Astrocyte of the hippocampus (primary cell): ENCODE data around the gene SMARCB1.

Source experiments
- DNase-seq: peaks from one replicate; pipeline ENCODE4 v3.0.0; 2011; ENCODE audit warnings: low read depth, low spot score

Gene SMARCB1

GRCh38 chr22:23786752-23787599, at the start of gene SMARCB1:
TSS of gene SMARCB1 (plus strand) at chr22:23786966. CDS start at chr22:23787170, 204 bp downstream.
- DNase-seq, result peak; percentile 96

DNA sequence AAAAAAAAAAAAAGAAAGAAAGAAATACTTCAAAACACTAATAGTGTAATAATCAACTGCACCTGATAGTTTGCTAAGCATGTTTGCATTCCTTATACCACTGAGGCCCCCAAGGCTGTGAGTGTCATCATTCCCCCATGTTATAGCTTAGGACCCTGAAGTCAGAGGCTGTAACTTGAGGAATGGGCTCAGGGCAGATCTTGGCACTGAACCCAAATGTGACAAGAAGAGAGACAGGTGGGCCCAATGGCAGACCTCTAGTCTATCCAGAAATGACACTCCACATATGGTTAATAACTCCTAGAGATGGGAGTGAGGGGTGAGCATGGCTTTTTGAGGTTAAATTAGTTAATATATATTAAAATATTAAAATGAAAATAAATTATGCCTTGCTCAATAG, 49.1 kb upstream of the SMARCB1 start:
- no peak for DNase-seq

- DNase-seq, result no peak
Measured at GRCh38 chr22:23742505-23743264, 44.1 kb upstream of the SMARCB1 start.

- no peak for DNase-seq
Measured at GRCh38 chr22:23743303-23743705, 43.5 kb upstream of the SMARCB1 start.

GRCh38 chr22:23744001-23744400, 42.8 kb upstream of the SMARCB1 start:
- no peak for DNase-seq

DNA sequence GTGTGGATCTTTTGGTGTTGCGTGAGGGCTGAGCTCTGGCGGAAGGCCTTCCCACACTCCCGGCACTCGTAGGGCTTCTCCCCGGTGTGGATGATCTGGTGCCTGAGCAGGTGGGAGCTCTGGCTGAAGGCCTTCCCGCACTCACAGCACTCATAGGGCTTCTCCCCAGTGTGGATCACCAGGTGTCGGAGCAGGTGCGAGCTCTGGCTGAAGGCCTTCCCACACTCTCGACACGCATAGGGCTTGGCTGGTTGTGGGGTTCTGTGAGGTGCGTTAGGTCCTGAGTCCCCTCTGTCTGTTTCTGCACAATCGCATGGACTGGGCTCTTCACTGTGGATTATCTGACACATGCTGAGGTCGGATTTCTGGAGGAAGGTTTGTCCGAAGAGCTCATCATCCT, 42.3 kb upstream of the SMARCB1 start:
- DNase-seq, result no peak

DNA sequence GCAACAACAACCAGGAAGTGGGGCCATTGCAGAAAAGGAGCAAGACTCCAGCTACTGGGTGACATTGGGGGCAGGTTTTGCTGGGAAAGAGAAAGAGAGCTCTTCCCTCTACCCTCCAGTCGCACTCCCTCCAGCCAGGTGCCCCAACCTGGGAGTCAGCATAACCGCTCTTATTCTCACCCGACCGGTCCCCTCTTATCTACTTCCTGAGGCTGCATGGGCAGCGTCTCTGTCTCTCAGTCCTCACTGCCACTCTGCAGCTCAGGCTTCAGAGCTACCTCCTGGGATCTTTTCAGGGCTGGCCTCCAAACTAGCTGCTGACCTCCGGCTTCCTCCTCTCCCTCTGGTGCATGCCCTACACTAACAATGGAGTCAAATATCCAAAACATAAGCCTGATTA, 41.0 kb upstream of the SMARCB1 start:
- no peak for DNase-seq

DNA sequence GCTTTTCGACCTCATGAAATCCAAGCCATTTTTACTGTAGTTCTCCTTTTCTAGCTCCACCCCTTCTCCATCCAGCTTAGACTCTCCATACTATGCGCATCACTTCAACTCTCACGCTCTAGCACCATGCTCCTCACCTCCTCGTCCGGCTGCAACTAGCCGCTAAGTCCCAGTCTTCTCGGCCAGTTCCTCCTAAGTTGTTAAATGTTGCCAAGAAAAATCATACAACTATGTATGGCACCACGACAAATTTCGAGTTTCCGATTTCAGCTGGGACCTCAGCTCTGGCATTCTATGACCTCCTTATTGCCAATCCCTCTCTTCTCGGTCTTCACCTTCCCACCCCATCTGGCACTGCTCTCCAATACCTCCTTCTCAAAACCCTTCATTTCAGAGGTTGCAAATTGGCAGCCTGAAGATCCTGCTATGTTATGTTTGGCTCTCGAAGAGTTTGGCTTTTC, 36.9 kb upstream of the SMARCB1 start:
- peak; percentile 55 for DNase-seq

- DNase-seq, result peak; percentile 12
Measured at GRCh38 chr22:23750367-23750713, 36.4 kb upstream of the SMARCB1 start.

DNA sequence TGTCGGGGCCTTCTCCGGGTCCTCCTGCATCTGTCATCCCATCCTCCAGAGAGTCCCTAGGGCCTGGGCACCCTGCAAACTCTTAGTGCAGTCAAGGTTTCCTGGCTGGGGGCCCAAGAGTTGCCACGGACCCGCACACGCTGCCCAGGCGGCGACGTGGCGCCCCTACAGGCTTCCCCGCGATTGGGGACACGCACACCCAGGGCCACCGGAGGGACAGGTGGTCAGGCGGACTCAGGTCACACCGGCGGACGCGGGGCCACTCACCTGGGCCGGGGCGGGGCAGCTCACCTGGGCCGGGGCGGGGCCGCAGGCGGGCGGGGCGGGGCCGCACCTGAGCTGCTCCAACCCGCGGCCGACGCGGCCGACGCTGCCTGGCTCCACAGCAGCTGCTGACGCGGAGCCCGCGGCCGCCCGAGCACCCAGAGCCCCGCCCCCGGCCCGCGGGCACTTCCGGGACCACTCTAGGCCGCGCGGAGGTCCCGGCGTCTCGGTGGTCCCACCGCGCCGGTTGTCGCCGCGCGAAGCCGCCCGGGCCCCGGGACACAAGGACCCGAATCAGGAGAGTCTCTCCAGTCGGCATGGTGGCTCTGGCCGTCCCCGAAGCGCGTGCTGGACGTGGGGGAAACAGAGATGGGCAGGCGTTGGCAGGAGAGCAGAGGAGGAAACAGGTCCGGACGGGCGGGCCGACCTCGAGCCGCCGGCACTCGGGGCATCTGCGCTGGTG, 35.9 kb upstream of the SMARCB1 start, which contains the start of gene ZNF70:
Gene ZNF70, minus strand, starts transcription at position 399 of the 727 bp plus-strand sequence. CDS start 5,972 bp downstream, outside the sequence.
- DNase-seq, result peak; percentile 94

DNA sequence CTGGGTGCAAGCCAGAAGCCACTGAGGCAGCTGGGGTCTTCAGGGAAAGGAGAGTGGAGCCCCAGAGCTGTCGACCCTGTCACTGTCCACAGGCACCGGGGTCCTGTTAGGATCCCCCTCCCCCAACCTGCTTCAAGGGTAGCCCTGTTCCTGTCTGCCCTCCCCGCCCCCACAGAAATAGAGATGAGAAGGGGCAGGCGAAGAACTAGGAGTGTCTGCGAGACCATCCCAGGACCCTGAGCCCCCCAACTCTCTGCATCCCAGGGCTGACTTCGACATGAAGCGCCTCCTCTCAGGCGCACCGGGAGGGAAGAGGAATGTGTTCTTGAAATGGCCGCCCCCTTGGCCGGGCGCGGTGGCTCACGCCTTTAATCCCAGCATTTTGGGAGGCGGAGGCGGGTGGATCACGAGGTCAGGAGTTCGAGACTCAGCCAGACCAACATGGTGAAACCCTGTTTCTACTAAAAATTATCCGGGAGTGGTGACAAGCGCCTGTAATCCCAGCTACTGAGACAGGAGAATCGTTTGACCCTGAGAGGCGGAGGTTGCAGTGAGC, 35.2 kb upstream of the SMARCB1 start:
- no peak for DNase-seq

GRCh38 chr22:23752090-23752691, 34.6 kb upstream of the SMARCB1 start:
- DNase-seq, result no peak

- no peak for DNase-seq
Measured at GRCh38 chr22:23752750-23753149, 34.0 kb upstream of the SMARCB1 start.

DNA sequence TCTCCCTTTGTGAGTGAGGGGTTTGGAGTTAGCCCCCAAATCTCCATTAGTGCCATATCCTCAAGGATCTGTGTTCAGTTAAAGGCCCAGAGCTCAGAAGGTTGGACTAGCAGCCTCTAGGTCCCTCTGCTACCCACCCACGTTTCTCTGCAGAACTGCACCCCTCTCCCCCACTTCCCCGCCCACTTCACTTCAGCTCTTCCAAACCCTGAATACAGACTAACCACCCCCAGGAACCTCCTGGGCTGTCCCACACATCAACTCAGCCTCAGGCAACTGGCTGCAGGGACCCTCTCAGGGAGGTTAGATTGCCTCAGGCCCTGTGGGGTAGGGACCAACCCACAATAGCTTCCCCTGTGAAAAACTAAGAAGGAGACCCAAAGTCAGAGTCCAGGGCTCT, 33.4 kb upstream of the SMARCB1 start:
- no peak for DNase-seq

DNA sequence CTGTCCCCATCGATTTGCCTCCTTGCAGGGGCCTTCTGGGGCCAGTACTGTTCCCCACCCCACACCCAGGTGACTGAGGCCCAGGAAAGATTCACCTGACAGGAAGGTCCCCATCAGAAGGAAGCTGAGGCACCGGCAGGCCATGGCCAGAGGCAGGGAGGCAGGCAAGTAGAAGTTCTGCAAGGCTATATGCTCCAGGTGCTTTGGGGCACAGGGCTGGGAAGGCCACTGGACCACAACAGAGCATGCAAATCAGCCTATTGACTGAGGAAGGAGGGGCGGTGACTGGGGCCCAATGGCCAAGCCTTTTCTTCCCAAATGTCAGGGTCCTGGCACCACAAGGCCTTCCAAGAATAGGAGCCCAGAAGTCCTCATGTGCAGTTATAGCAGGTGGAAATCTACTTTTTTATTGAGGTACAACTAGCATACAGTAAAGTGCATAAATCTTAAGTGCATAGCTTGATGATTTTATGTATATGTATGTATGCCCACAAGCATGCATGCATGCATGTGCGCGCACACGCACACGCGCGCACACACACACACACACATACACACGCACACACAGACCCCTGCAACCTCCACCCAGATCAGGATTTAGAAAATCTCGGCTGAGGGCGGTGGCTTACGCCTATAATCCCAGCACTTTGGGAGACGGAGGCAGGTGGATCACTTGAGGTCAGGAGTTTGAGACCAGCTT, 32.4 kb upstream of the SMARCB1 start, which contains the start of gene VPREB3:
Gene VPREB3, minus strand, starts transcription at position 206 of the 700 bp plus-strand sequence. Its CDS starts 62 bp downstream, at position 144.
- DNase-seq, result no peak

GRCh38 chr22:23754980-23755636, 31.7 kb upstream of the SMARCB1 start:
- peak; percentile 26 for DNase-seq

GRCh38 chr22:23755711-23756110, 31.1 kb upstream of the SMARCB1 start:
- no peak for DNase-seq

- no peak for DNase-seq
Measured at GRCh38 chr22:23756891-23757290, 29.9 kb upstream of the SMARCB1 start.

DNA sequence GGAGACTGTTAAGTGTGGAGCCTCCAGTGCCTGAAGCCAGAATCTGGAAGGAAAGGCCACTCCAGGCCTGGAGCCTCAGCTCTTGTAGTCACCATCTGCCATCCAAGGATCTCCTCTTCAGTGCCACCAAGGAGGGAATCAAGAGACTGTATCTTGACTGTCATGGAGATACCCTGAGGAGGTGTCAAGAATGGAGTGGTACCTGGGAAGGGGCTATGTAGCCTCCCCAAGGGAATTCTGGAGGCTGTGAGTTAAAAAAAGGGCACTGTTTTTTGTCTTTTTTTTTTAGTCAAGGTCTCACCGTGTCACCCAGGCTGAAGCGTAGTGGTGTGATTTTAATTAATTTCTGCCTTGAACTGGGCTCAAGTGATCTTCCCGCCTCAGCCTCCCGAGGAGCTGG, 27.2 kb upstream of the SMARCB1 start:
- DNase-seq, result no peak

GRCh38 chr22:23760056-23760455, 26.7 kb upstream of the SMARCB1 start:
- DNase-seq, result no peak
